ENCODE results near the gene NEUROG2.

DNA sequence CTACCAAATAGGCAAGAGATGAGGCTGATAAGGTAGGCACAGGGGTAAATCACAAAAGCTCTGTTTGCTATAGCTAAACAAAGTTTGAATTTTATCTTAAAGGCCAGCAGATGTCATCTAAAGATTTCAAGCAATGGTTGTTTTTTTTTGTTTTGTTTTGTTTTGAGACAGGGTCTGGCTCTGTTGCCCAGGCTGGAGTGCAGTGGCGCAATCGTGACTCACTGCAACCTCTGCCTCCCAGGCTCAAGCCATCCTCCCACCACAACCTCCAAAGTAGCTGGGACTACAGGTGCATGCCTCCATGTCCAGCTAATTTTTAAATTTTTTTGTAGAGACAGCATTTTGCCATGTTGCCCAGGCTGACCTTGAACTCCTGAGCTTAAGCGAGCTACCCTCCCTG lies 43.1 kb upstream of the NEUROG2 start:
- TF ChIP-seq, protein P1, sequence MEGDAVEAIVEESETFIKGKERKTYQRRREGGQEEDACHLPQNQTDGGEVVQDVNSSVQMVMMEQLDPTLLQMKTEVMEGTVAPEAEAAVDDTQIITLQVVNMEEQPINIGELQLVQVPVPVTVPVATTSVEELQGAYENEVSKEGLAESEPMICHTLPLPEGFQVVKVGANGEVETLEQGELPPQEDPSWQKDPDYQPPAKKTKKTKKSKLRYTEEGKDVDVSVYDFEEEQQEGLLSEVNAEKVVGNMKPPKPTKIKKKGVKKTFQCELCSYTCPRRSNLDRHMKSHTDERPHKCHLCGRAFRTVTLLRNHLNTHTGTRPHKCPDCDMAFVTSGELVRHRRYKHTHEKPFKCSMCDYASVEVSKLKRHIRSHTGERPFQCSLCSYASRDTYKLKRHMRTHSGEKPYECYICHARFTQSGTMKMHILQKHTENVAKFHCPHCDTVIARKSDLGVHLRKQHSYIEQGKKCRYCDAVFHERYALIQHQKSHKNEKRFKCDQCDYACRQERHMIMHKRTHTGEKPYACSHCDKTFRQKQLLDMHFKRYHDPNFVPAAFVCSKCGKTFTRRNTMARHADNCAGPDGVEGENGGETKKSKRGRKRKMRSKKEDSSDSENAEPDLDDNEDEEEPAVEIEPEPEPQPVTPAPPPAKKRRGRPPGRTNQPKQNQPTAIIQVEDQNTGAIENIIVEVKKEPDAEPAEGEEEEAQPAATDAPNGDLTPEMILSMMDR (IDR thresholded peaks at IDR 0.05), result no peak
- no peak for TF ChIP-seq POLR2A (IDR thresholded peaks at IDR 0.05)
